HL-60/S4 treated with retinoic acid at 250 ng/mL for 4 days and 3 days (cell line): ENCODE measurements around the gene KRT72.

Experiments used
- in situ Hi-C: fragments of 300-500 bp; cut with MboI; formaldehyde crosslinking; loops from 2 replicates; pipeline ENCODE4 v1.7.0; 2022; ENCODE audit warnings: low sequenced_read_pairs

The KRT72 gene

DNA sequence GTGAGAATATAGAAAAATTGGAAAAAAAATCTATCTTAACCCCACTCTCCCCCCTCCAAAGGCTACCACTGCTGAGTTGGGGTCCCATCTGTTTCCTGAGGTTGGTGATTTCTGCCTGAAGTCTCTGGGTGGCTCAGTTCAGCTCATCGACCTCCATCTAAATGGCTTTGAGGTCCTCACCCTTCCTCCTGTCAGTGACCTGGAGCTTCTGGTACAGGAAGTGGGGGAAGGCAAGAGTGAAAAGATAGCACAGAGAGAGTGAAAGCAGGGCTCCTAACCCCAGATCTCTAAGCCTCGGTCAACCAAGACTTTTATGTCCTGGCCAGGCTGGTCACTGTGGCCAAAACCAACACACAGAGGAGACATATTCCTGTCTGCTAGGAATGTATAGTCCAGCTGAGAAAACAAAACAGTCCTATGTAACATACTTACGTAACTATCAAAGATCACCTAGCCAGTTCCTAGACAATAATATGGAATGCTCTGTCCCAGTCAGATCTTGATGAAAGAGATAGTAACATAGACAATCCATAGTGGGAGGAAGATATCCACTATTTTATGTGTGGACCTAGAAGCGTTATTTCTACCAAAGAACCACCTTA, 29.4 kb upstream of the KRT72 start:
- in situ Hi-C loops = no loop called here

GRCh38 chr12:52630008-52630500, 28.8 kb upstream of the KRT72 start:
- in situ Hi-C loops = no loop called here

GRCh38 chr12:52629281-52630007, 28.2 kb upstream of the KRT72 start:
- in situ Hi-C loops = no loop called here

- in situ Hi-C loops = no loop called here
These were observed 27.6 kb upstream of the KRT72 start for GRCh38 chr12:52628841-52629240.

DNA sequence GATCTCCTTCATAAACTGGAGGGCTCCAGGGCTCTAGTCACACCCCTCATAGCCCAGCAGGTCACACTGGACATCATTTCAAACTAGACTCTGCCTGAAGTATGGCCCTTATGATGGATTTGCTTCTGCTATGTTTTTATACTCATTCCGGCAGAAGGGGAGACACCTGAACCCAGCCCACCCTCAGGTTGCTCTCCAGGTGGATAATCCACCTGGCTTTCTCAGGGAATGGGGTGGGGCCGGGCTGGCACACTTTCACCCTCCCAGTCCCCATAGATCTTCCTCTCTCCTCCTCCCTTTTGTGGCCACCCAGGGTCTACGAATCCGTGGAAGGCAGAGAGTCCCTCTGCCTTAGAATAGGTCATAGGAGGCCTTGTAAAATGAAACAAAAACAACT, 26.8 kb upstream of the KRT72 start:
- in situ Hi-C loops = no loop called here

DNA sequence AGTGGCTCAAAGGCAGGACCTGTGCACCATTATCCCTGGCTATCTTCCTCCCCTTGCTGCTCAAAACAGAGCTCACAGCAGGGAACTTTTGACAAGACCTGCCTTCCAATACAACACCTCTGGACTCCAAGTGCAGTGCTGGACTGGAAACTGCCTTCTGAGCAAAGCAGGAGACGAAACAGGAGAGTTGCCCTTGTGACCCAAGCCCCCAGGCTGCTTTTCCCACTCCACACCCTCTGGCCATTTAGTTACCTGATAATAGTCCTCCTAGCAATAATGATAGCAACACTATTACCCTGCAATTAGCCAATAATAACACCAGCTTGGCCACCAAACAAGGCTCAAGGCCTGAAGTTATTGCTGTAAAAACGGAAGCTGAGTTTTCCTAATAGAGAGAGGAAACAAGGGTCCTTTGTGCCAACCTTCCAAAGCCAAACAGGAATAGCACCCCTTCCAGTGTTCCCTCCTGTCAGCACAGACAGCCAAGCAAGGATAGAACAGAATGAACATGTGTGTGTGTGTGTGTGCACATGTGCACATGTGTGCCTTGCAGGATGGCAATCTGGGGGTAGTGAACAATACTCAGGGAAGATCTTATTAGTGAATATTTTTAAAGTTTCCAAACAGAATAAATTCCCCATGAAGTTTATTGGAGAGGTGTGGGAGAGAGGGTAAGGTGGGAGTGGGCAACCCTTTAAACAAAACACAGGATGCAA, 26.3 kb upstream of the KRT72 start:
- in situ Hi-C loops = no loop called here

DNA sequence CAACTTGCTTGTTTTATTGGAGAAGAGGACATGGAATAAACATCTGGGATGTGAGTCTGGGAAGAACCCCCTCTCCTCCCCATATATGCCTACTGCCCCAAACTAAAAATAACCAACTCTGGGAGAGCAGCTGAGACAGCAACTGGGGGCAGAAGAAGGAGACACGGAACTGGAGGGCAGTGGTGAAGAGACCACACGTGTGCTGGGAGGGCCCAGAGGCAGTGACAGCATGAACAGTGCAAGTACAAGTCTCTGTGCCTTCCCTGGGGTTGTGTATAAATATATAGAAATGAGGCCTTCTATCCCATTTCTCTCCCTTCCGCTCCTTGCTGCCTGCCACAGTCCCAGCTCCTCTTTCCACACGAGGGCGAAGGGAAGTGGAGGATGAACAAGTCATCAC, 21.1 kb upstream of the KRT72 start:
- in situ Hi-C loops = no loop called here

GRCh38 chr12:52618866-52619265, 17.6 kb upstream of the KRT72 start:
- in situ Hi-C loops = no loop called here

- in situ Hi-C loops = no loop called here
These were observed 17.0 kb upstream of the KRT72 start, which contains the start of gene KRT73 for GRCh38 chr12:52618216-52618615. KRT73 (minus strand) TSS chr12:52618559; CDS start chr12:52618524, 35 bp downstream.

DNA sequence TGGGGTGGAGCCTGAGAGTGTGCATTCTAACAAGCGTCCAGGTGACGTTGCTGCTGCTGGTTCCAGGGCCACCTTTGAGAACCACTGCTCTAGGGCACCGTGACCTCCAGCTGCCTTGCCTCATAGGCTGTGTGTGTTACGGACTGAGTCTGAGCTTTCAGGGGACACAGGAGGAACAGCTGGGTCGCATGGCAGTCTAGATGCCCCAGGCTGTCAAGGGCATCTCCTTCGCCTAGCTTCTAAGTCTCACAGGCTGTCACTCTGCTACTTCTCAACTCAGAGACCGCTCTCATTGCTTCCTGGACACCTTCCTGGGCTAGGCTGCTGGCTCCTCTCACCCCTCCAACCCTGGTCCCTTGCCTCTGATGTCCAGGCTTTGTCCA, 16.1 kb upstream of the KRT72 start:
- in situ Hi-C loops = no loop called here

- in situ Hi-C loops = no loop called here
These were observed 15.6 kb upstream of the KRT72 start for GRCh38 chr12:52616680-52617402.

GRCh38 chr12:52615912-52616311, 14.6 kb upstream of the KRT72 start:
- in situ Hi-C loops = no loop called here

DNA sequence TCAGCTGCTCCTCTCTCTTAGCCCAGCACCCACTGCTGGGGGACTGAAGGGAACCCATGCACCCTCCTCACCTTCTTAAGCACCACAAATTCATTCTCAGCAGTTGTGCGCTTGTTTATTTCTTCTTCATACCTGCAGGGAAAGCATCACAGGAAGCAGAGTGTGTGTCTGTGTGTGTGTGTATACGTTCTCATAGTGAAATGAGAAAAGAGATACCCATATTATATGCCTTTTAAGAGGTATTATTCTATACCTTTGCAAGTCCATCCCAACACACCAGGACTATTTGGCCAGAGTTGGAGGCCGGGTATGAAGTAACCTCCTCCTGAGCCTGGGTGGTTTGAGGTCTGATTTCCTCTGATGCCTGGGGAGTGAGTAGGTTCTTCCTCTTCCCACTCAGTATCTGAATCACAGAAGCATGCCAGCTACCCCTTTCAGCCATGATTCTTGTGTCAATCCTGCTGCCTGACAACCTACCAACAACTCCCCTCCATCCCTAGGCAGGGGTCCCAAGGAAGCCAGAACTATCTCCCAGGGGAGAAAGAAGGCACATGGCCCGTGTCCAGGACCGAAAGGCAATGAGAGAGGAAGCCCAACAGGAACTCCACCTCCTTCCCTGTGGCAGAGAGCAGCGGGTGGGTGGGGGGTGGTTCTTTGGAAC, 14.1 kb upstream of the KRT72 start:
- in situ Hi-C loops = no loop called here

DNA sequence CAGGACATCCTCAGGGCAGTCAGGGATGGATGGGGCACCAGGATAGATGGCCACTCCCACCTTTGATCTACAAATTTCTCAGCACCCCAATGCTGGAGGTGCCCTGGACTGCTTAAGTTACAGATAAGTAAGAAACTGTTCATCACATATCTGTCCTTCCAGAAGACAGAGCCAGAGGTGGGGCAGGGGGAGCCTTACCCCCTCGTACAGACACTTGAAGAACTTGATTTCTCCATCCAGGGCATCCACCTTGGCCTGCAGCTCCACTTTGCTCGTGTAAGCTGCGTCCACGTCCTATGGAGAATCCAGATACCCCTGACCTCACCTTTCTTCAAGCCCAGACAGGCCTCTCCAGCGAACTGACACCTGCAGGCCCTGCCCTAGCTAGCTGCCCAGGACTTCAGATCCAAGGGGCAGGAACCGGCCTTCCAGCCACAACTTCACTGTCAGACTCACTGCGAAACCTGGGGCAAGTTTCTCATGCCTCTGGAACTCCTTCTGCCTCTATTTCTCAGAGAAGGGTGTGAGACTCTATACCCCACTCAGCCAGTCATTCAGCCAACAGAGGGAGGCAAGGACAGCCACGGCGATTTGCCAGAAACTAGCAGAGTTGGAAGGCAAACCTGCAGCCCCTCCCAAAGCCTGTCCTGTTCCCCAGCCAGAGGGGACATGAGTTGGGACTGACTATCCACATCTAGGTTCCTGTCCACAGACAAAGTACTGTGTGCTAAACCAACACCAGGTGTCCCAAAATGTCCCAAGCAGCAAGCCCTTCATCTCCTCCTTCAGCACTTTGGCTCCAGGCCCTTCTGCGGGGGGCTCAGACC, 13.3 kb upstream of the KRT72 start:
- in situ Hi-C loops = no loop called here

- in situ Hi-C loops = no loop called here
These were observed 12.2 kb upstream of the KRT72 start for GRCh38 chr12:52613384-52614030.

- in situ Hi-C loops = no loop called here
These were observed 11.4 kb upstream of the KRT72 start for GRCh38 chr12:52612431-52613383.

DNA sequence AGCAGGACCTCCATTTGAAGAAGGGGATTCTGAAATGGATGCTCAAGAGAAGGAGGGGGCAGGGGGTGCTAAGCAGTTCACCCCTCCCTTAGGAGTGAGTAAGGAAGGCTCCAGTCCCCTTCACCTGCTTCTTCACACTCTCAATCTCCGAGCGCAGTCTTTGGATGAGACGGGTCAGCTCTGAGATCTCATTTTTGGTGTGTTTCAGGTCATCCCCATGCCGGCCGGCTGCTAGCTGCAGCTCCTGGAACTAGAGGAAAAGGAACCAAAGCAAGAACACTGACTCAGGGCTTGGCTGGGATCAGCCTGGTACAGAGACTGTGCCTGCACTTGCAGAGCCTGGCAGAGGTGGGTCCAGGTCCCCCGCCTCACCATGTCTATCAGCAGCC, 9.8 kb upstream of the KRT72 start:
- in situ Hi-C loops = no loop called here
